ENCODE data around the gene TRIM54. TPM values are rescaled to one million over a fixed set of nuclear protein-coding genes. Genes with fewer than 3 reads are reported as not detected.

The TRIM54 gene
- total and polyA plus RNA-seq, 2 of the 4 experiments (the other 2 are of a cell fraction): 0.15 TPM; not detected in 1

- H2AK5ac ChIP-seq (ENCODE audit: low read depth, low read length): no peak overlapping the region
- no peak overlapping the region for H2BK120ac ChIP-seq (ENCODE audit: low read depth, low read length)
- no peak for DNase-seq
- H4K8ac ChIP-seq (ENCODE audit: low read depth in 2 of 2, low read length in 2 of 2): no peak overlapping the region
- H3K56ac ChIP-seq (ENCODE audit: extremely low read depth, insufficient read depth, low read length): no peak overlapping the region
- ChIA-PET CTCF (no interaction called here), POLR2A (ENCODE audit: unreplicated experiment) (no interaction called here)
- peaks cover 10% of the 10 kb centered on the region for H3K4me1 ChIP-seq (ENCODE audit: control insufficient read depth, insufficient read depth, low read length)
- intact Hi-C loops (cut with micrococcal nuclease) (no loop called here), in situ Hi-C loops (cut with MboI; ENCODE audit: low sequenced_read_pairs) (no loop called here), dilution Hi-C loops (cut with HindIII; ENCODE audit: low sequenced_read_pairs, unreplicated experiment) (no loop called here)
- no peak overlapping the region for H2BK5ac ChIP-seq (ENCODE audit: low read depth, low read length, poor library complexity, severe bottlenecking)
- H3K4ac ChIP-seq (ENCODE audit: low read depth, low read length): no peak overlapping the region
- no peak overlapping the region for H2AFZ ChIP-seq (replicated peaks; ENCODE audit: low read length, poor library complexity)
- H3K79me1 ChIP-seq (ENCODE audit: low read depth in 1 of 2, low read length in 2 of 2): no peaks in the 10 kb centered on the region
- peaks cover 8% of the 10 kb centered on the region for H3K27me3 ChIP-seq (ENCODE audit: control insufficient read depth, insufficient read depth, low read length)
- no peak overlapping the region for H3K9ac ChIP-seq (ENCODE audit: low read depth, low read length)
- TF ChIP-seq MXI1 (IDR thresholded peaks at IDR 0.05; ENCODE audit: borderline replicate concordance, low read depth, low read length): no peak
- TF ChIP-seq MAZ (IDR thresholded peaks at IDR 0.05; ENCODE audit: borderline replicate concordance, low read depth, low read length): no peak
- no peak for TF ChIP-seq POLR2A (IDR thresholded peaks at IDR 0.05; ENCODE audit: low read depth, low read length)
- no peak overlapping the region for H2AK9ac ChIP-seq (replicated peaks; ENCODE audit: low read depth, low read length, poor library complexity)
- BruUV-seq (replicated peaks): no TSS peak
- no peak overlapping the region for H3K23ac ChIP-seq (ENCODE audit: low read depth, low read length)
- WGBS, 2 experiments (ENCODE audit: extremely low coverage in 2 of 2, insufficient read length in 1 of 2): no CpG with 5 or more reads among the region's 8 CpGs
- H3K14ac ChIP-seq (replicated peaks; ENCODE audit: low read depth, low read length): no peak overlapping the region
- H4K91ac ChIP-seq (ENCODE audit: insufficient read depth, low read depth, low read length): no peak overlapping the region
- no peak overlapping the region for H2BK20ac ChIP-seq (ENCODE audit: low read depth, low read length)
- no peaks in the 10 kb centered on the region; the same call in 1 of the 2 replicates for H4K20me1 ChIP-seq (ENCODE audit: insufficient read depth, low read length)
- no peaks in the 10 kb centered on the region for H3K9me3 ChIP-seq (ENCODE audit: control insufficient read depth, insufficient read depth, low read length)
- no peak overlapping the region for H2BK15ac ChIP-seq (ENCODE audit: low read depth, low read length)
- H3K36me3 ChIP-seq (ENCODE audit: control insufficient read depth, insufficient read depth, low read length): no peaks in the 10 kb centered on the region
- H3K18ac ChIP-seq (ENCODE audit: low read depth, low read length): no peak overlapping the region
- H3K4me3 ChIP-seq (ENCODE audit: insufficient read depth, low read depth, low read length): no peak overlapping the region
- no peak overlapping the region for H3K4me2 ChIP-seq (ENCODE audit: low read depth, low read length)
- H4K5ac ChIP-seq (ENCODE audit: low read depth, low read length): no peak overlapping the region
- no peak overlapping the region for H3K27ac ChIP-seq (ENCODE audit: insufficient read depth, low read length)
- peaks cover 13% of the 10 kb centered on the region for H3K9me1 ChIP-seq (ENCODE audit: insufficient read depth, low read length)
- no peak for ATAC-seq (ENCODE audit: low read depth)
Measured at GRCh38 chr2:27294928-27295327, 12.7 kb downstream of the TRIM54 start.

All from IMR-90 (cell line).